Neutrophil (primary cell): Measurements from ENCODE around the gene IMPDH1.

Source experiments
- H3K27ac ChIP-seq: fragments of 200-600 bp; sonication (generic); 2 replicates; pipeline ENCODE4 v1.5.1; 2016; ENCODE audit warnings: mild to moderate bottlenecking, moderate library complexity
- H3K27me3 ChIP-seq: fragments of 200-600 bp; sonication (generic); 2 replicates; pipeline ENCODE4 v1.6.0; 2016; ENCODE audit warnings: mild to moderate bottlenecking
- H3K36me3 ChIP-seq: fragments of 200-600 bp; sonication (generic); 2 replicates; pipeline ENCODE4 v1.5.1; 2017
- H3K4me1 ChIP-seq, 2 experiments: fragments of 200-600 bp in 1 of 2; sonication (generic) in 1 of 2; 1 replicate in 1 of 2; 2 replicates in 1 of 2; pipeline versions ENCODE4 v1.5.1 to v1.6.1; 2013 to 2016; ENCODE audit warnings: low read depth in 1 of 2, low read length in 1 of 2, mild to moderate bottlenecking in 1 of 2, moderate library complexity in 1 of 2; ENCODE audit not compliant: control insufficient read depth in 1 of 2, insufficient read depth in 1 of 2
- H3K4me3 ChIP-seq, 2 experiments: fragments of 200-600 bp in 1 of 2; sonication (generic) in 1 of 2; 1 replicate in 1 of 2; 2 replicates in 1 of 2; pipeline ENCODE4 v1.5.1; 2013 to 2016; ENCODE audit warnings: low read depth in 1 of 2, low read length in 1 of 2, mild to moderate bottlenecking in 1 of 2, moderate library complexity in 1 of 2
- H3K9me3 ChIP-seq: fragments of 200-600 bp; sonication (generic); 2 replicates; pipeline ENCODE4 v1.5.1; 2016
- CTCF ChIP-seq: fragments of 200-600 bp; sonication (generic); IDR thresholded peaks from 2 replicates; pipeline ENCODE4 v1.5.1; 2016; ENCODE audit warnings: antibody characterized with exemption

IMPDH1 gene

GRCh38 chr7:128402356-128402755 lies 7.4 kb downstream of the IMPDH1 start:
- no peak for TF ChIP-seq CTCF
- Histone ChIP-seq H3K27ac (no peak overlapping the region), H3K27me3 (no peaks in the 10 kb centered on the region), H3K36me3 (peaks cover 82% of the 10 kb centered on the region), H3K4me1 (peaks cover 27 to 35% of the 10 kb centered on the region in 2 experiments), H3K4me3 (no peak overlapping the region), H3K9me3 (no peaks in the 10 kb centered on the region)

- no peak overlapping the region for H3K4me3 ChIP-seq
- H3K4me1 ChIP-seq: peaks cover 12 to 22% of the 10 kb centered on the region in 2 experiments
- no peak for TF ChIP-seq CTCF
- H3K27ac ChIP-seq: no peak overlapping the region
- no peaks in the 10 kb centered on the region for H3K9me3 ChIP-seq
- peaks cover 100% of the 10 kb centered on the region for H3K36me3 ChIP-seq
- H3K27me3 ChIP-seq: no peaks in the 10 kb centered on the region
Observed at GRCh38 chr7:128400566-128400965, 9.2 kb downstream of the IMPDH1 start.

GRCh38 chr7:128399991-128400390 lies 9.8 kb downstream of the IMPDH1 start:
- Histone ChIP-seq H3K9me3 (no peaks in the 10 kb centered on the region), H3K4me3 (no peak overlapping the region), H3K36me3 (peaks cover 100% of the 10 kb centered on the region), H3K27ac (no peak overlapping the region), H3K27me3 (no peaks in the 10 kb centered on the region), H3K4me1 (peaks cover 6 to 17% of the 10 kb centered on the region in 2 experiments)
- TF ChIP-seq CTCF: no peak

- Histone ChIP-seq H3K36me3 (peaks cover 100% of the 10 kb centered on the region), H3K9me3 (no peaks in the 10 kb centered on the region), H3K27ac (no peak overlapping the region), H3K27me3 (no peaks in the 10 kb centered on the region), H3K4me1 (peaks cover 0 to 5% of the 10 kb centered on the region in 2 experiments), H3K4me3 (no peak overlapping the region)
- TF ChIP-seq CTCF: no peak
Observed at GRCh38 chr7:128398841-128399135, 11.0 kb downstream of the IMPDH1 start.

GRCh38 chr7:128398016-128398840 lies 11.6 kb downstream of the IMPDH1 start:
- H3K4me1 ChIP-seq: no peaks in the 10 kb centered on the region
- H3K36me3 ChIP-seq: peaks cover 100% of the 10 kb centered on the region
- H3K27ac ChIP-seq: no peak overlapping the region
- H3K4me3 ChIP-seq: no peak overlapping the region
- TF ChIP-seq CTCF: peak; percentile 90
- H3K27me3 ChIP-seq: no peaks in the 10 kb centered on the region
- no peaks in the 10 kb centered on the region for H3K9me3 ChIP-seq
